CD4-positive, alpha-beta T cell treated with Interleukin-17A for 1 hour (primary cell): ENCODE data around the gene NPTX2.

Experiments used
- DNase-seq: peaks from one replicate; pipeline ENCODE4 v3.0.0-alpha.2; 2020

NPTX2 gene

DNA sequence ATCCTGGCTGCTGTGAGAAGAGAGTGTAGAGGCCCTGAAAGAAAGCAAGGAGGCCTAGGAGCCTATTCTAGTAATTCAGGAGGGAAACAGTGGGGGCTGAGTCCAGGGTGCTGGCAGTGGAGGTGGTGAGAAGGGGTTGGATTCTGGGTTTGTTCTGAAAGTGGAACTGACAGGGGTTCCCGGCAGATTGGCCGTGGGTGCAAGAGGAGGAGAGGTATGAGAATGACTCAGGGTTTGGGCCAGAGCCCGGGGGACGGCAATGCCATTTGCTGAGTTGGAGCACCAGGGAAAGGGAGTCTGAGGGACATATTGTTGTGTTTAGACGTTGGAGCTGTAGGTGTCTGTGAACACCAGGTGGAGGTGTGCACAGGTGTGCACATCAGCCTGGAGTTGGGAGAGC, 38.5 kb downstream of the NPTX2 start:
- DNase-seq = no peak

DNA sequence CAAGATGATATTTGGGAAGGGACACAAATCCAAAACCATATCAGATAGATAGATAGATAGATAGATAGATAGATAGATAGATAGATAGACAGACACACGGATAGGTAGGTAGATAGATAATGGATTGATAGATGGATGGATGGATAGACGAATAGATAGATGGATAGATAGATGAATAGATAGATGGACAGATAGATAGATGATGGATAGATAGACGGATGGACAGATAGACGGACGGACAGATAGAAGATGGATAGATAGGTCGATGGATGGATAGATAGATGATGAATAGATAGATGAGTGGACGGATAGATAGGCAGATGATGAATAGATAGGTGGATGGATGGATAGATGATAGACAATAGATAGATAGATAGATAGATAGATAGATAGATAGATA, 39.8 kb downstream of the NPTX2 start:
- no peak for DNase-seq

DNA sequence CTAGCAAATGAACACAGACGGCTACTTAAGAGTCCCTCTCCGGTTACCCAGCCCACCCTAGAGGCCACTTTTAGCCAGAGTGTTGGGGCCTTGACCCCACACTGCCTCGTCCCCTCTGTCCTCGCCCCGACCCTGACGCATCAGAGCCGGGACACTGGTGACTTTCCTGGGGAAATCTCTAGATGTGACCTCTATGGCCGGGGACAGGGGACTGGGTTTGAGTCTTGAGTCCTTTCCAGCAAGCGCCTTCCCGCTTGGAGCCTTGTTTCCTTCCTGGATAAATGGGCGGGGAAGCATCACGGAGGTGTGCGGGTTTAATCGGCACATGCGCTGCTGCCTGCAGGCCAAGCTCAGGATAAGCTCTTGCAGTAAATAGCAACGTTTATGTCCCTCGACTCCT, 40.7 kb downstream of the NPTX2 start:
- DNase-seq = no peak

DNA sequence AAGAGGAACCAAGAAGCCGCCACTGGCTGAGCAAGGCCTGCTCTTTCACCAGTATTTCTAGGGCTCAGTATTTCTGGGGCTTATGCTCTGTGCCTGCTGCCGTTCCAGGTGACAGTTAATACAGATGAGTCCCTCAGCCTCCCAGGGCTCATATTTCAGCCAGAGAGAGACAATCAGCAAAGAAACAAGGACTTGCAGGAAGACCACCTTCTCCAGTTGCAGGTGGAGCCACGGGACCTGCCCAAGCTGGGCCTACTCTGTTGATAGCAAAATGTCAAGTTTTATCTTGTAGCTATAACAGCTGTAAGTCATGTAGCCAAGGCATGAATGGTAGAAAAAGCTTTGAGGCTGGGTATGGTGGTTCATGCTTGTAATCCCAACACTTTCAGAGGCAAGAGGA, 42.7 kb downstream of the NPTX2 start:
- no peak for DNase-seq

DNA sequence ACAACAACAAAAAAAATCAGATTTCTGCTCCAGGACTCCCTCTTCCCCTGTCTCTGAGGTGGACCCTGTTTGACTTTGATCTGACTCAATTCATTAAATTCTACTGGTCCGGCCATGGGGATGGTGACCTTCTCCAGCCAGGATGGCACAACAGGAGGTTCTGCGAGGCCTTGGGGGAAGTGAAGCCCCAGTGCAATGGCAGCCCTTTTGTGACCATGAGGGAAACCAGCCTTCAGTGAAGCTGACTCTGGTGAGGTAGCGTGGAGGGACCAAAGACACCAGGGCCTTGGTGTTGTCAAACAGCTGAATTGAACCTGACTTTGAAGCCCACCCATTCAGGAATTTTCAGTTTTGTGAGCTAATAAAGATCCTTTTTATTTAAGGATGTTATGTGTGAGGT, 44.5 kb downstream of the NPTX2 start:
- no peak for DNase-seq

DNA sequence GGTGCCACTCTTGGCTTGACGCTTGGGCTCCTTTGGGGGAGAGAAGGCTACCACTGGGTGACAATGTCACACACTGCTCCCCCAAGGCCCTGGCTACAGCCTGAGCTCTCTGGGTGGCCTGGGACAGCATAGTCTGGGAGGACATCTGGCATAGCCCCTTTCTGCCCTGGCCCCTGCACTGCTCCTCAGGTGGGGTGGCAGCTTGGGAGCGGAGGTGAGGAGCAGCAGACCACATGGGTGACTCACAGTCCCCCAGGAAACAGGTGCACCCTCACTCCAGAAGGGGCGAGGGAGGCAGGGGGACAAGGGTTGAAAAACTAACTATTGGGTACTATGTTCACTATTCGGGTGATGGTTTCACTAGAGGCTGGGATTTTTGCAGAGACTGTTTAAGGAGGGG, 45.2 kb downstream of the NPTX2 start:
- no peak for DNase-seq

DNA sequence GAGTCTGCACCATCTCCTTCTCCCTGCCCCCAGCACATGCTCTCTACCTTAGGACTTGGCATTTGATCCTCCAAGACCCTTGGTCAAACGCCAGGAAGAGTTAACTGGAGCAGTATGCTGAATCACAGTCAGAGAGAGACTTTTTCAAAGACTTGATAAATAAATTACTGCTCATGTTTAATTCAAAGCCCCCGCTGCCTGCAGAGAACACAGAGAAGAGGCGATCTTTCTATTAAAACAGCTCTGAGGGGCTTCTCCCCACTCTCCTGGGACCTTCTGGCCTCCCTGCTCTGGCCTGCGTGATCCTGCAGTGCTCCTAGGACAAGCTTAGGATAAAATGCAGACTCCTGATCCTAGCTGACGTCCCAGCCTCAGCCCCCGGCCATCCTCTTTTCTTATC, 47.8 kb downstream of the NPTX2 start:
- no peak for DNase-seq

DNA sequence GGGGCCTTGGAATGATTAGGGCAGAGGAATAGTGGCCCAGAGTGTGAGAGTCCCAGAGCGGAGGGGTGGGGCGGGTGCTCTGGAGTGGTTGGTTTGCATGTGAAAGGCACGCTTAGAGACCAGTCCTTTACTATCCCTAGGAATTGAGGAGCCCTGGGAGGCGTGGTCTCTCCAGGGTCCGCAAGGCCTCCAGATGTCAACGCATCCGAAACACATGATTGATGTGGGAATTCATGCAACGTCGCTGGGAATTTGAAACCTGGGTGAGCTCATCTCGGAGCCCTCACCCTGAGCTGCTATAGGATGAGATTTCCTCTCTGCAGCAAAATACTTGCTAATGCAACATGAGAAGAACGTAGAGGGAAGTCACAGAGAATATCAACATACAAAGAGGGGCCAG, 51.2 kb downstream of the NPTX2 start:
- no peak for DNase-seq

DNA sequence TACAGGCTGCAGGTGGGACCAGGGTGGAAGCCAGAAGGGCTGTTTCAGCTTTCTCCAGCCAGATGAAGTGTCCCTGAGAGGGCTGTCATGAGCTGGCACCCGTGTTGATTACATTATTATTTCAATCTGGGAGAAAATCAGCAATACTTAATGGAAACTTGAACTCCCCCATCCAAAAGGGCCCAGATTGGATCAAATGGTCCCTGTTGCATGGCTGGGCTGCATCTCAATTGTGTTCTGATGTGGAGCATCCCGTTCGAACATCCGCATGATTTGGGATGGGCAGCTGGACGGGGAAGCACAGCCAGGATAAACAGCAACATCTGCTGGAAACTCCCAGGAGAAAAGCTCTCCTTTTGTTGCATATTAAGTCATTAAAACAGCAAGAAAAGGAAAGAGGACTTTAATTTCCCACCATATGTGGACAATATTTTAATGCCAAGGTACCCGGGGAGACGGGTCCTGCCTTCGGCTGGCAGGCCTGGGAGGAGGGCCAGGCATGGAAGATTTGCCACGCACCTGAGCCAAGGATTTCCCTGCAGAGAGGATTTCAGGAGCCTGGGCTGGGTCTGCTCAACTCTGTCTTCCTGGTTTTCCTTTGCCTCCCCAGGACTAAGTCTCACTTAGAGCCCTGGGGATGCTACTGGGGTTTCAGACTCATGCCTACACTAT, 52.4 kb downstream of the NPTX2 start:
- no peak for DNase-seq

DNA sequence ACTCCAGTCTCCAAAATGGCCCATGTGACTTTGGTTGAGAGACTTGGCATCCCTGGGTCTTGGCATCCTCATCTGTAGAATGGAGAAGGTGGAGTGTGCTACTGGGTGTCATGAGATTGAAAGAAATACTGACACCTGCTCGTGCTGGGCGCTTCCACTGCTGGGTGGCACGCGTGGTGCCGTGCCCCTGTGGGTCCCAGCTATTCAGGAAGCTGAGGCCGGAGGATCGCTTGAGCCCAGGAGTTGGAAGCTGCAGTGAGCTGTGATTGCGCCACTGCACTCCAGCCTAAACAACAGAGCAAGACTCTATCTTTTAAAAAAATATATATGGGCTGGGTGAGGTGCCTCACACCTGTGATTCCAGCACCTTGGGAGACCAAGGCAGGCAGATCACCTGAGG, 53.1 kb downstream of the NPTX2 start:
- no peak for DNase-seq

DNA sequence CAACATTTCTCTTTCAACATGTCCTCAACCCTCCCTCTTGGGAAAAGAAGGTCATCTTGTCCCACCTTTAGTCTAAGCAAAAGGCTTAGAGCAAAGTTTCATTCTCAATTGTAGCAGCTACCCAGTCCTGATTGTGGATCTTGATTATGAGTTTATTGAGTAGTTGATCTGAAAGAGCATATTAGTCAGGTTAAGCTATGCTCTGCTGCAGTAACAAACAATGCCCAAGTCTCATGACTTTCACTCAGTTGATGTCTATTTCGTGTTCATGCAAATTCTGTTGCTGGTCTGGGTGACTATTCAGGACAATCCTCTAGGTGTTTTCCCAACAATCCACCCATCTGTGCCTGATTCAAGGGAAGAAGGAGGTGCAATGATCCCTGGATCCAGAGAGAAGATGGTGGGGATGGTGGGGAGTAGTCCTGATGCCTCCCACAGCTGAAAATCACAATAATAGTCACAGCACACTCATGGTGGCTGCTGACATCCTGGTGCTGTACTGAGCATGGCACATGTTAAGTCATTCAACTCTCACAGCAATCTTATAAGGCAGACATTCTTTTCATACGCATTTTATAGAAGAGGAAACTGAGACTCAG, 54.7 kb downstream of the NPTX2 start:
- no peak for DNase-seq

DNA sequence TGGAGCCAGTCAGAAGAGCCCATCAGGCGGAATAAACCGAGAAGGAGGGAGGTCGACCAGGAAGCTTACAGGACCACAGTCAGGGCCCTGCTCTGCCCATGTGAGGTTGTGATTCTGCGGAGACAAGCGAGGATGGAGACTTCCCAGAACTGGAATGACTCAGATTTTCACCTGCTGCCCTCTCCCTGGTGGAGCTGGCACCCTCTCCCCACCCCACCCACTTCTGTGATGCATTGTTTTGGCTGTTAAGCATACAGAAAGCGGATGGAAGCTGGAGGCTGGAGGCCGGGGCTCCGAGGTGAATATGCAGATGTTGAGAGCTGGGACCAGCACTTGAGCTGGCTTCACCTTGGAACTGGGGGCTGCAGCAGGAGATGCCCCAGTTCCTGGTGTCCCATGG, 57.4 kb downstream of the NPTX2 start:
- DNase-seq = no peak

DNA sequence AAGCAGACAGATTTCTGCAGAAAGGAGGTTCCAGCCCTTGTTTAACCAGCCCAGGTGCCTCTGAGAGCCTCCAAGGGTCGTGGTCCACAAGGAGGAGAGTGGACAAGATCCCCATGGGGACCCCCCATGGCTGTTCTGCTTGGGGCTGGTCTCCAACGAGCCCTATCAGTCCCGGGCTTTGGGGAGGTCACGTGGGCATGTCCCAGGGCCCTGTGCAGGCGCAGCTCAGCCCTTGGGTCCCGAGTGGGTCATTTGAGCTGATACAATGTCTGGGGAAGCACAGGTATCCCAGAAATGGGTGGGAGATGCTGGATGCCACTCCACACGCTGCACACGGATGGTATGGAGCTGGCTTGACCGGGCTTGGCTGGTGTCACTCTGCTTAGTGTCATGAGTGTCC, 57.8 kb downstream of the NPTX2 start:
- DNase-seq = no peak

DNA sequence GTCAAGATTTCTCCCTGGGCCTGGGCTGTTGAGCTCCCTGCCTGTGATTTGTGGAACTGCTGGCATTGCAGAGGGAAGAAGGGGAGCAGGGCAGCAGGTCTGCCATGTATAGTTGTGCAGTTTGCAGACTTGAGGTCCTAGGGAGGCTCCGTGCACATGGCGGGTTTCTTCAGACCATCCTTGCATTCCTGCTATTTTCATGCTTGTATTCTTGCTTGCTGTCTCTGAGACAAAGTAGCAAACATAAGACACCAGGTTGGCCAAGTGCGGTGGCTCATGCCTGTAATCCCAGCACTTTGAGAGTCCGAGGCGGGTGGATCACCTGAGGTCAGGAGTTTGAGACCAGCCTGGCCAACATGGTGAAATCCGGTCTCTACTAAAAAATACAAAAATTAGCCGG, 61.1 kb downstream of the NPTX2 start:
- no peak for DNase-seq
